HTR-8/SVneo (cell line): ENCODE measurements around the gene TMOD1.

Source experiments
- DNase-seq: peaks from one replicate; pipeline ENCODE4 v3.0.0; 2011; ENCODE audit warnings: low spot score, mixed read lengths; ENCODE audit not compliant: insufficient read length
- FAIRE-seq: peaks from 2 replicates; lab custom pipeline; 2011; peaks lifted over from hg19 to GRCh38; lab: Jason Lieb, UNC

TMOD1 gene

GRCh38 chr9:97625620-97626019, 124.2 kb downstream of the TMOD1 start:
- FAIRE-seq = no peak

GRCh38 chr9:97627624-97628023, 126.2 kb downstream of the TMOD1 start:
- FAIRE-seq = no peak
- no peak for DNase-seq

More at GRCh38 chr9:97625620-97626019, 124.2 kb downstream of the TMOD1 start:
- no peak for DNase-seq

- no peak for FAIRE-seq
- DNase-seq = no peak
Measured at GRCh38 chr9:97628668-97629067, 127.2 kb downstream of the TMOD1 start.

GRCh38 chr9:97629156-97629555, 127.7 kb downstream of the TMOD1 start:
- FAIRE-seq (no peak), DNase-seq (no peak)

- no peak for DNase-seq
- no peak for FAIRE-seq
Measured at GRCh38 chr9:97630591-97630990, 129.1 kb downstream of the TMOD1 start.

- no peak for DNase-seq
- no peak for FAIRE-seq
Measured at GRCh38 chr9:97632248-97632984, 130.9 kb downstream of the TMOD1 start.

- DNase-seq (peak; percentile 80), FAIRE-seq (peak; percentile 77)
Measured at GRCh38 chr9:97632985-97633858, 131.8 kb downstream of the TMOD1 start, which contains the start of the genes NCBP1 and TSTD2. Gene NCBP1 (plus strand): TSS chr9:97633821. CDS start chr9:97633882, 61 bp downstream. Gene TSTD2 (minus strand): TSS chr9:97633368. CDS start chr9:97627562, 5,806 bp downstream.

- FAIRE-seq = no peak
- DNase-seq = no peak
Measured at GRCh38 chr9:97633859-97634490, 132.5 kb downstream of the TMOD1 start.

GRCh38 chr9:97635026-97635425, 133.6 kb downstream of the TMOD1 start:
- FAIRE-seq = no peak
- DNase-seq = no peak

- DNase-seq (no peak), FAIRE-seq (no peak)
Measured at GRCh38 chr9:97636903-97637302, 135.4 kb downstream of the TMOD1 start.

GRCh38 chr9:97638666-97639065, 137.2 kb downstream of the TMOD1 start:
- FAIRE-seq (no peak), DNase-seq (no peak)

- FAIRE-seq = no peak
- no peak for DNase-seq
Measured at GRCh38 chr9:97640325-97640724, 138.9 kb downstream of the TMOD1 start.

GRCh38 chr9:97645720-97646119, 144.3 kb downstream of the TMOD1 start:
- no peak for FAIRE-seq
- no peak for DNase-seq

GRCh38 chr9:97647996-97648395, 146.5 kb downstream of the TMOD1 start:
- DNase-seq (no peak), FAIRE-seq (no peak)
